Right lobe of liver (tissue), 4 donors: ENCODE results near the gene GPR176.

Experiments
- CTCF ChIP-seq, 4 donors: fragments of 200-600 bp in 3 of 4; fragments of 450-650 bp in 1 of 4; IDR thresholded peaks; one replicate each; pipeline versions ENCODE4 v1.5.1 to v1.8.0; 2016 to 2022; ENCODE audit warnings: antibody characterized with exemption in 4 of 4, mild to moderate bottlenecking in 2 of 4
- POLR2A ChIP-seq: fragments of 450-650 bp; IDR thresholded peaks from one replicate; pipeline ENCODE4 v1.6.1; 2017; ENCODE audit warnings: antibody characterized with exemption, mild to moderate bottlenecking
- donor health status: DM: no; HTN: no; CAD: no.
- donor health status: DM: no; HTN: no; CAD: no.
- donor health status: DM: no; HTN: yes; CAD: no.

- no peak for TF ChIP-seq CTCF (IDR thresholded peaks at IDR 0.05)
- no peak for TF ChIP-seq POLR2A
Observed at GRCh38 chr15:39936187-39936586, 16.1 kb upstream of the GPR176 start.
